SU-DHL-6 (cell line): Measurements from ENCODE around the gene LHPP.

Experiments
- H2AFZ ChIP-seq: fragments of 200-600 bp; sonication (generic); 2 replicates; pipeline ENCODE4 v1.6.1; 2014; ENCODE audit warnings: low read depth, mild to moderate bottlenecking, moderate library complexity, mixed read lengths, antibody characterized with exemption, low read length; ENCODE audit not compliant: severe bottlenecking
- H3F3A ChIP-seq: fragments of 200-600 bp; shearing (Covaris generic); 2 replicates; pipeline ENCODE4 v1.6.0; 2016; ENCODE audit warnings: antibody characterized with exemption, mild to moderate bottlenecking; ENCODE audit not compliant: insufficient read depth
- H3K27ac ChIP-seq: fragments of 200-600 bp; sonication (generic); 2 replicates; pipeline ENCODE4 v1.5.1; 2016; ENCODE audit warnings: low read depth, mild to moderate bottlenecking, low read length, moderate library complexity, mixed read lengths
- H3K27me3 ChIP-seq: fragments of 200-600 bp; sonication (generic), shearing (Covaris generic); 2 replicates; pipeline ENCODE4 v1.6.0; 2014; ENCODE audit warnings: mild to moderate bottlenecking, low read length
- H3K36me3 ChIP-seq: fragments of 200-600 bp; sonication (generic); 2 replicates; pipeline ENCODE4 v1.6.1; 2014; ENCODE audit warnings: mild to moderate bottlenecking, low read length, mixed read lengths
- H3K4me2 ChIP-seq: fragments of 300-600, 200-600 bp; shearing (Covaris generic), sonication (generic); 2 replicates; pipeline ENCODE4 v1.6.0; 2014; ENCODE audit warnings: low read length, low read depth, mild to moderate bottlenecking; ENCODE audit not compliant: poor library complexity, severe bottlenecking
- H3K4me3 ChIP-seq: fragments of 200-600 bp; sonication (generic); 2 replicates; pipeline ENCODE4 v1.5.1; 2014; ENCODE audit warnings: antibody characterized with exemption, low read length, mild to moderate bottlenecking, mixed read lengths; ENCODE audit not compliant: insufficient read depth, poor library complexity, severe bottlenecking
- H3K79me2 ChIP-seq: fragments of 200-600 bp; sonication (generic); 2 replicates; pipeline ENCODE4 v1.6.1; 2014; ENCODE audit warnings: mild to moderate bottlenecking, low read length, moderate library complexity; ENCODE audit not compliant: insufficient read depth
- H3K9ac ChIP-seq: fragments of 200-600 bp; sonication (generic); 2 replicates; pipeline ENCODE4 v1.7.0; 2014; ENCODE audit warnings: mild to moderate bottlenecking, low read length
- H3K9me2 ChIP-seq: fragments of 200-600 bp; sonication (generic); replicated peaks from 2 replicates; pipeline ENCODE4 v1.6.1; 2014; ENCODE audit warnings: low read length; ENCODE audit not compliant: insufficient read depth
- H3K9me3 ChIP-seq: fragments of 200-600 bp; sonication (generic); 2 replicates; pipeline ENCODE4 v1.6.1; 2014; ENCODE audit warnings: low read length, mixed read lengths; ENCODE audit not compliant: insufficient read depth
- H4K20me1 ChIP-seq: fragments of 200-600 bp; sonication (generic); 2 replicates; pipeline ENCODE4 v1.6.1; 2014; ENCODE audit warnings: low read depth, mild to moderate bottlenecking, antibody characterized with exemption, low read length, moderate library complexity, mixed read lengths
- CTCF ChIP-seq: fragments of 200-600 bp; sonication (generic); IDR thresholded peaks from one replicate; pipeline ENCODE4 v1.5.1; 2017; ENCODE audit warnings: antibody characterized with exemption, mild to moderate bottlenecking, low read length, moderate library complexity; ENCODE audit not compliant: insufficient read depth, poor library complexity, severe bottlenecking
- EZH2phosphoT487 ChIP-seq: fragments of 200-600 bp; sonication (generic), shearing (Covaris generic); conservative IDR thresholded peaks from 2 replicates; pipeline ENCODE4 v1.6.1; 2018; ENCODE audit warnings: mild to moderate bottlenecking, antibody characterized with exemption, low read length, moderate library complexity, mixed read lengths

The LHPP gene

GRCh38 chr10:124604214-124605000 is 142.8 kb downstream of the LHPP start:
- no peak for TF ChIP-seq EZH2phosphoT487
- TF ChIP-seq CTCF = no peak
- no peak overlapping the region for H3K4me3 ChIP-seq
- H3K36me3 ChIP-seq = no peaks in the 10 kb centered on the region
- peak overlapping the region; percentile 99 for H3K27ac ChIP-seq
- peaks cover 79% of the 10 kb centered on the region for H3F3A ChIP-seq
- H3K79me2 ChIP-seq = no peaks in the 10 kb centered on the region
- no peaks in the 10 kb centered on the region for H4K20me1 ChIP-seq
- no peaks in the 10 kb centered on the region for H3K27me3 ChIP-seq
- no peaks in the 10 kb centered on the region for H3K9me2 ChIP-seq
- peak overlapping the region; percentile 85 for H3K9ac ChIP-seq
- H3K9me3 ChIP-seq = no peaks in the 10 kb centered on the region
- H2AFZ ChIP-seq = no peak overlapping the region
- peak overlapping the region; percentile 65 for H3K4me2 ChIP-seq

GRCh38 chr10:124605001-124605370 is 143.4 kb downstream of the LHPP start:
- no peaks in the 10 kb centered on the region for H4K20me1 ChIP-seq
- H3K27ac ChIP-seq = peak overlapping the region; percentile 99
- no peak overlapping the region for H2AFZ ChIP-seq
- H3K27me3 ChIP-seq = no peaks in the 10 kb centered on the region
- no peak overlapping the region for H3K4me3 ChIP-seq
- peak overlapping the region; percentile 85 for H3K9ac ChIP-seq
- TF ChIP-seq EZH2phosphoT487 (no peak), CTCF (no peak)
- peak overlapping the region; percentile 65 for H3K4me2 ChIP-seq
- no peaks in the 10 kb centered on the region for H3K36me3 ChIP-seq
- H3K79me2 ChIP-seq = no peaks in the 10 kb centered on the region
- H3F3A ChIP-seq = peaks cover 80% of the 10 kb centered on the region
- H3K9me3 ChIP-seq = no peaks in the 10 kb centered on the region
- no peaks in the 10 kb centered on the region for H3K9me2 ChIP-seq

DNA sequence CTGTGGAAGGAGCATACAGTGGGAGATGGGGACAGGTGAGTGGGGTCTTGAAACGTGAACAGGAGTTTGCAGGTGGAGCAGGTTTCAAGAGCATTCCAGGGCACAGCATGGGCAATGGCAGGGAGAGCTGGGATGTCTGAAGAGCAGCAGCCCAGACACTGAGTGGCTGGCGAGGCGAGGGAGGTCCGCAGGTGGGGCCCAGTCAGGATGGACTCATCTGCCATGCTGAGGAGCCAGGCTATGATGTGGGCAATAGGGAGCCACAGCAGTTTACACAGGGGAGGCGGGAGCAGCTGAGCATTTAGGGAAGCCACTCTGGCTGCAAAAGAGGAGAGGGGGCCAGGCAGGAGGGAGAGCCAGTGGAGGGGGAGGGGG is 143.8 kb downstream of the LHPP start:
- H3K36me3 ChIP-seq = no peaks in the 10 kb centered on the region
- no peaks in the 10 kb centered on the region for H3K27me3 ChIP-seq
- H3K9me2 ChIP-seq = no peaks in the 10 kb centered on the region
- H3K4me3 ChIP-seq = no peak overlapping the region
- H3K9me3 ChIP-seq = no peaks in the 10 kb centered on the region
- peak overlapping the region; percentile 85 for H3K9ac ChIP-seq
- peaks cover 75% of the 10 kb centered on the region for H3F3A ChIP-seq
- peak overlapping the region; percentile 99 for H3K27ac ChIP-seq
- H3K79me2 ChIP-seq = no peaks in the 10 kb centered on the region
- peak overlapping the region; percentile 65 for H3K4me2 ChIP-seq
- TF ChIP-seq CTCF (no peak), EZH2phosphoT487 (no peak)
- H4K20me1 ChIP-seq = no peaks in the 10 kb centered on the region
- no peak overlapping the region for H2AFZ ChIP-seq
